GM21423 (cell line): ENCODE results near the gene OR6F1.
"Not testable (repeated sequence)": the region's sequence is repeated elsewhere in the genome, so short reads cannot be mapped to it uniquely, and the experiment has no call there.

Experiments used
- ATAC-seq: cut with Tn5 transposase; IDR thresholded peaks from one replicate; pipeline ENCODE4 v1.9.1; 2021; ENCODE audit warnings: mild to moderate bottlenecking, moderate library complexity; ENCODE audit not compliant: unreplicated experiment

The OR6F1 gene

DNA sequence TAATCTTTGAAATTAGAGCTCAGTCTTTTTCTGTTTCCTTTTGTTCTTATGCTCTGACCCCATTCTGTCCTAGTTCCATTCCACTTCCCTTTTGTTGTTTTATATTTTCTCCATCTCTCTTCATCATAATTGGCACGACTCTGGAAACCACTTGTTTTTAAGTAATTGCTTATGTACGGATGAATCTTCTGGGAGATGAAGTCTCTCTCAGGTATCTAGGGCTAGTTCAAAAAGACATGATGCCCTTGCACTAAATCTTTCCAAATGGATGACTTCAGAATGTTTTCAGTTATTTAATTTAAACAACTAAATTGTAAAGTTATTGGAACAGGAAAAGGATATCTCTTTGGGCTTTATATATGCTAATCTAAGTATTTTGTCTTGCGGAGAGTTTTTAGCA, at the start of gene OR6F1:
Gene OR6F1, minus strand, starts transcription at position 101 of the 400 bp plus-strand sequence. CDS start 3,891 bp downstream, outside the sequence.
- no peak for ATAC-seq

DNA sequence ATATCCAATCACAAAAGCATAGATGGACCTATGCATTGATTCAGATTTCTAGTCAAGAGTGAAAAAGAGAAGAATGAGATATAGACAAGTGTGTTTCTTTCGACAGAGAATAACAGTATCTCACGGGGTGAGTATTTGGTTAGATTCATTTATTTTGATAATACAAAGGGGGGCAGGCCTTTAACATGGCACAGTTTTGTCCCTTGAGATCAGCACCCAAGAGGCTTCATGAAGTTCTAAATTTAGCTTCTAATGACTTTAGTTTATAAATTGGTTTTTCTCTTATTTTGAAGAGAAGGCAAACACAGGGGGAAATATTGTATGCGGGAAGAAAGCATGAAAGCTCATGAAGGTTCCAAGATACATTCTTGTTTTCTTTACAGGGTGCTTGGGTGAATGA, 44.0 kb upstream of the OR6F1 start, which contains the start of gene OR1C1:
Gene OR1C1, minus strand, starts transcription at position 101 of the 400 bp plus-strand sequence. CDS start 2,150 bp downstream, outside the sequence.
- no peak for ATAC-seq

DNA sequence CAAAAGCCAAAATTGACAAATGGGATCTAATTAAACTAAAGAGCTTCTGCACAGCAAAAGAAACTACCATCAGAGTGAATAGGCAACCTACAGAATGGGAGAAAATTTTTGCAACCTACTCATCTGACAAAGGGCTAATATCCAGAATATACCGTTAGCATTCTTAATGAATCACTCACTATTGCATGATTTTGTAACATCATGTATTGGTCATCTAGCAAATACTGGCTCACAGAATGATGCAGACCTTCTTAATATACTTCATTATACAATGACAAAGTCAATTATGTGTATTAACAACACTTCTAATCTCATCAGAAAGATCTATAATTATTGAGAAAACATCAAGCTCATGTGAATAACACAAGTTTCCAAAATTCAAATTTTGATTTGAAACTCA, 37.9 kb upstream of the OR6F1 start:
- ATAC-seq = not testable (repeated sequence)

GRCh38 chr1:247749870-247750269, 33.4 kb upstream of the OR6F1 start:
- ATAC-seq = no peak

GRCh38 chr1:247748041-247748440, 31.6 kb upstream of the OR6F1 start, which contains the start of gene OR14A2:
TSS of gene OR14A2 (minus strand) at chr1:247748141.
- ATAC-seq = no peak

DNA sequence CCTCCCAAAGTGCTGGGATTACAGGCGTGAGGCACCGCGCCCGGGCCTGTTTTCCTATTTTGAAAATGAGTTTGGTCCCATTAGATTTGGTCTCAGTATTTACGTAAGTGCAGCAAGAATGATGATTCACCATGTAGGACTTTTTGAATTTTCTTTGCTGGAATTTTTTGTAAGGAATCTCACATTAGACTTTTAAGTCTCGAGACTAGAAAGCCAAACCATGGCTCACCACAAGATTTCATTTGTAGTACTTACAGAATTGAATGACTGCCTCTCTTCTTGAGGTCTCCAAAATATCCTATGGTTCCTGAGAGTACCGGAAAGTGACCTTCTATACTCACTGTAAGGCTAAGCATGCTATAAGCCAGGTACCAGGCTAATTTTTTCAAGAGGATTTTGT, 31.2 kb upstream of the OR6F1 start:
- no peak for ATAC-seq

GRCh38 chr1:247746391-247746935, 30.0 kb upstream of the OR6F1 start:
- ATAC-seq = no peak

- not testable (repeated sequence) for ATAC-seq
Measured at GRCh38 chr1:247742215-247742760, 25.8 kb upstream of the OR6F1 start.

DNA sequence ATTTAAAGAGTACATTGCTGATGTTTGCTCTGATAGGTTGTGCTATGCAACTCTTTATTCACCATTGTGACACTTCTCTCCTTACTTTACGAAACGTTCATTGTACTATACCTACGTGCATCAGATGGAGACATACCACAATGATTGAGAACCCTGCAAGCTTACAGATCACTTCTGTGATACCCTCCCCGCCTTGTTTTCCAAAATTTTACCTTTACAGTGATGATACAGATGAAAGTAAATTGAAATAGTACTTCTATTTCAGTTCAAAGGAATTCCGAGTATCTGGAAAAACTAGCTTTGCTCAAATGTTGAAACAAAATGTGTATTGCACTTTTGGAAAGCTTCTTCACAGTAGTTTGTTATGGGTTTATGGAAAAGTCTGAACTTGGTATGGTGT, 25.3 kb upstream of the OR6F1 start:
- ATAC-seq = no peak

- ATAC-seq = no peak
Measured at GRCh38 chr1:247740721-247741120, 24.3 kb upstream of the OR6F1 start.

DNA sequence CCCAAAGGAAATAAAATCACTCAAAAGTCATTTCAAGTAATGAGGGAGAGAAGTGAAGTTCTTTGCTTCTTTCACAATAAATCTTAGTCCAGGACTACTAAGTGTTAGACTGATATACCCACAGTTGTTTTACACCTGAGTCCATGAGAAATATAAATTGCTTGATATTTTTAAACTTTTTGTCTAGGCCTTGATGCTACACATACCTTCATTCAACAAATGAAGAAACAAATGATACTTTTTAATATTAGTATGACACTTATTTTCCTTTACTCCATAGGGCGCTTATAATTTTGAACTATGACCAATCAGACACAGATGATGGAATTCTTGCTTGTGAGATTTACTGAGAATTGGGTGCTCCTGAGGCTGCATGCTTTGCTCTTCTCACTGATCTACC, 21.9 kb upstream of the OR6F1 start, which contains the start of gene OR14K1:
Gene OR14K1, plus strand, starts transcription at position 301 of the 400 bp plus-strand sequence. Its CDS starts 0 bp downstream, at position 301.
- ATAC-seq = no peak

DNA sequence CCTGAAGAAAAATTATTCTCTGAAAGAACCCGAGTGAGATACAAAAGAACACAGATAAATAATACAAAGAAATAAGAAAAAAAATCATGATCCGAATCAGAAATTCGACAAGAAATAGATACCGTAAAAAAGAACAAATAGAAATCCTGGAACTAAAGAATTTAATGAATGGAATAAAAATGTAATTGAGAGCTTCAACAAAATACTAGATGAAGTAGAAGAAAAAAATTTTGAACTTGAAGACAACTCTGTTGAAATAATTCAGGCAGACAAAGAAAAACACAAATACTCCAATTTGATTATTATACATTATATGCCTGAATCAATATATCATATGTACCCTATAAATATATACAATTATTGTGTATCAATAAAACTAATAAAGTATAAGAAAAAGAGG, 4.8 kb upstream of the OR6F1 start:
- ATAC-seq = no peak

DNA sequence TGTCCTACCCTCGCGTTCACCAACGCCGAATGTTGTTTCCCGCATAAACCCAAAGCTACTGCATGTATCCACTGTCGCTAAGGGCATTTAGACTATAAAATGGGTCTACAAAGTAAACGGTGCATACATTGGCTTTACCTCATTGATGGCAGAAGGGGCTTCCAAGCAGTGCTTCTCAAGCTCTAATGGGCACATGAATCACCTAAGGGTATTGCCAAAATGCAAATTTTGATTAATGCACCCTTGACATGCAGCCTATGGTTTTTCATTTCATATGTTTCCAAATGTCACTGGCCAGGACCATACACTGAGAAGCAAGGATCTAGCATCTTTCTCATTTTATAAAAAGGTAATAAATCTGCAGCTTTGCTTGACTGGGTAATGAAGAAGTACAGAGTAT, 2.7 kb downstream of the OR6F1 start:
- no peak for ATAC-seq

GRCh38 chr1:247710681-247711080, 5.8 kb downstream of the OR6F1 start:
- not testable (repeated sequence) for ATAC-seq

DNA sequence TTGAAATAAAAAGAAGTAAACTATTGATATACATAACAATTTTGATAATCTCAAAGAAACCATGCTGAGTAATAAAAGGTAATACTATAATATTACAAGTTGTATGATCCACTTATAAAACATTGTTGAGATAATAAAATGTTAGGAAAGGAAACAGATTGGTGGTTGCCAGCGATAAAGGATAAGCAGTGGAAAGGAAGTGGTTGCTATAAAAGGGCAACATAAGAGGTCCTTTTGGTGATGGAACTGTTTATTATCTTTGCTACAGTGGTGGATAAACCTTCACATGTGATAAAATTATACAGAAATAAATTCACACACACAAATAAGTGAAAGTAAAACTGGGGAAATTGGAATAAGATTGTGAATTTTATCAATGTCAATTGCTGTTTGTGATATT, 15.1 kb downstream of the OR6F1 start:
- ATAC-seq = no peak

GRCh38 chr1:247681288-247681897, 35.1 kb downstream of the OR6F1 start:
- ATAC-seq = peak; percentile 86

DNA sequence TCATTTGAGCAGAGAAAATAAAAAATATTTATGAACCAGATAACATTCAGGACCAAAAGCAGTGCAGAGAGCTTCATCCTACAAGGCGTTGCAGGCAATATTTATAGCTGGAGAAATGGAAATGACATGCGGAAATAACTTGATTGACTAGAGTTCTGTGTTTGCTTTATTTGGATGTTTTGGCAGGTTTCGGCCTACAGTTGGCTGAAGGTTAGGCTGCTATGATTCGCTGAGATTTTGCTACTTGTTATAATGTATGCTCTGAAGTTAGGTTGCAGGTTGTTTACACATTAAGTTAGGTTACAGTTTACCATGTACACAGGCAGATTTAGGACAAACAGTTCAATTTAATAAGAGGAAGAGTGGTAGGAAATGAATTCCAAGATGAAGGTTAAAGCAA, 36.3 kb downstream of the OR6F1 start:
- ATAC-seq = no peak

GRCh38 chr1:247679639-247680038, 36.8 kb downstream of the OR6F1 start, which contains the start of gene OR13G1:
TSS of gene OR13G1 (minus strand) at chr1:247679739. CDS start at chr1:247673041, 6,698 bp downstream.
- no peak for ATAC-seq

- ATAC-seq = no peak
Measured at GRCh38 chr1:247669225-247669624, 47.2 kb downstream of the OR6F1 start.
